Hepatocyte (in vitro differentiated cells): ENCODE results near the gene STK32C.

Experiments
- EZH2 ChIP-seq: fragments of 200-600 bp; sonication (generic); IDR thresholded peaks from 2 replicates; pipeline ENCODE4 v1.6.1; 2016; ENCODE audit warnings: antibody characterized with exemption, mild to moderate bottlenecking, borderline replicate concordance
- EZH2phosphoT487 ChIP-seq: fragments of 200-600 bp; sonication (generic); IDR thresholded peaks from one replicate; pipeline ENCODE4 v1.6.1; 2018; ENCODE audit warnings: antibody characterized with exemption, mild to moderate bottlenecking, low read depth, moderate library complexity; ENCODE audit not compliant: unreplicated experiment, severe bottlenecking
- TF ChIP-seq, protein P1 (sequence below): fragments of 200-600 bp; sonication (generic); IDR thresholded peaks from 2 replicates; pipeline ENCODE4 v1.5.1; 2016; ENCODE audit warnings: antibody characterized with exemption, mild to moderate bottlenecking; ENCODE audit not compliant: poor library complexity

DNA sequence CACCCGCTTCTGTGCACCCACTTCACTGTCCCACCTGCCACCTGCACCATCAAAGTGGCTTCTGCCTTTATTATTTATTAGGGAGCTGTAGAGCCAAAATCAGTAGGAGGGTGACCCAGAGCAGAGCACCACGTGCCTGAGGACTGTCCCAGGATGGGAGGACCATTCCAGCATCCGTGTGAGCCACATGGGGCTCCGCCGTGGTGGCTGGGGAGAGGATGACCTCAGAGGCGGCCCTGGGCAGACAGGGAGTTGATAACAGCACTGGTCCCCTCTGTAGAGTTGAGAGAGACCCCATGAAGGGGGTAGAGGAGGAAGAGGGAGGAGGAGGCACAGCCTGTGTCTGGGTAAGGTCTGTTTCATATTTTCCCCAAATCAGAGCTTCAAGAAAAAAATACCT lies 129.7 kb downstream of the STK32C start:
- TF ChIP-seq, protein P1, sequence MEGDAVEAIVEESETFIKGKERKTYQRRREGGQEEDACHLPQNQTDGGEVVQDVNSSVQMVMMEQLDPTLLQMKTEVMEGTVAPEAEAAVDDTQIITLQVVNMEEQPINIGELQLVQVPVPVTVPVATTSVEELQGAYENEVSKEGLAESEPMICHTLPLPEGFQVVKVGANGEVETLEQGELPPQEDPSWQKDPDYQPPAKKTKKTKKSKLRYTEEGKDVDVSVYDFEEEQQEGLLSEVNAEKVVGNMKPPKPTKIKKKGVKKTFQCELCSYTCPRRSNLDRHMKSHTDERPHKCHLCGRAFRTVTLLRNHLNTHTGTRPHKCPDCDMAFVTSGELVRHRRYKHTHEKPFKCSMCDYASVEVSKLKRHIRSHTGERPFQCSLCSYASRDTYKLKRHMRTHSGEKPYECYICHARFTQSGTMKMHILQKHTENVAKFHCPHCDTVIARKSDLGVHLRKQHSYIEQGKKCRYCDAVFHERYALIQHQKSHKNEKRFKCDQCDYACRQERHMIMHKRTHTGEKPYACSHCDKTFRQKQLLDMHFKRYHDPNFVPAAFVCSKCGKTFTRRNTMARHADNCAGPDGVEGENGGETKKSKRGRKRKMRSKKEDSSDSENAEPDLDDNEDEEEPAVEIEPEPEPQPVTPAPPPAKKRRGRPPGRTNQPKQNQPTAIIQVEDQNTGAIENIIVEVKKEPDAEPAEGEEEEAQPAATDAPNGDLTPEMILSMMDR = no peak
- no peak for TF ChIP-seq EZH2
- no peak for TF ChIP-seq EZH2phosphoT487
